Liver (tissue), 9 donors: ENCODE results near the gene GOLT1B. TPM values are rescaled to one million over a fixed set of nuclear protein-coding genes. Genes with fewer than 3 reads are reported as not detected.

Source experiments
- DNase-seq: peaks from one replicate; pipeline ENCODE4 v3.0.0-alpha.2; 2017; ENCODE audit warnings: low spot score
- H3K27ac ChIP-seq, 2 donors: one replicate each; pipeline ENCODE4 v1.7.0; 2013; ENCODE audit warnings: inconsistent platforms in 2 of 2, low read length in 2 of 2, control low read depth in 1 of 2, low read depth in 1 of 2, mild to moderate bottlenecking in 1 of 2
- H3K27me3 ChIP-seq, 4 donors: one replicate each; pipeline versions ENCODE4 v1.6.1 to v1.7.0; 2013; ENCODE audit warnings: low read length in 3 of 4, inconsistent platforms in 1 of 4, mild to moderate bottlenecking in 1 of 4, moderate library complexity in 1 of 4; ENCODE audit not compliant: control insufficient read depth in 4 of 4, insufficient read depth in 4 of 4
- H3K36me3 ChIP-seq, 4 donors: one replicate each; pipeline versions ENCODE4 v1.6.1 to v1.7.0; 2013; ENCODE audit warnings: low read length in 3 of 4, mild to moderate bottlenecking in 3 of 4, low read depth in 1 of 4, moderate library complexity in 1 of 4; ENCODE audit not compliant: control insufficient read depth in 4 of 4, insufficient read depth in 3 of 4
- H3K4me1 ChIP-seq, 4 donors: one replicate each; pipeline versions ENCODE4 v1.6.1 to v1.7.0; 2013; ENCODE audit warnings: low read length in 3 of 4, mild to moderate bottlenecking in 3 of 4, moderate library complexity in 1 of 4; ENCODE audit not compliant: control insufficient read depth in 4 of 4, insufficient read depth in 4 of 4
- H3K4me3 ChIP-seq, 3 donors: one replicate each; pipeline versions ENCODE4 v1.6.1 to v1.7.0; 2013; ENCODE audit warnings: low read length in 3 of 3, control low read depth in 1 of 3, low read depth in 1 of 3, mild to moderate bottlenecking in 1 of 3
- H3K9ac ChIP-seq, 2 donors: one replicate each; pipeline ENCODE4 v1.7.0; 2013; ENCODE audit warnings: low read length in 2 of 2, mild to moderate bottlenecking in 2 of 2, moderate library complexity in 2 of 2, control low read depth in 1 of 2, low read depth in 1 of 2
- H3K9me3 ChIP-seq, 4 donors: one replicate each; pipeline versions ENCODE4 v1.6.1 to v1.7.0; 2013; ENCODE audit warnings: low read length in 3 of 4; ENCODE audit not compliant: control insufficient read depth in 4 of 4
- EGR1 ChIP-seq, 2 donors: IDR thresholded peaks; 2 replicates each; pipeline ENCODE4 v1.6.1; 2016 to 2018; ENCODE audit warnings: antibody characterized with exemption in 2 of 2, low read depth in 2 of 2
- FOXA1 ChIP-seq: IDR thresholded peaks from 2 replicates; pipeline ENCODE4 v1.6.1; 2016; ENCODE audit warnings: antibody characterized with exemption
- GABPA ChIP-seq, 2 donors: IDR thresholded peaks in 1 of 2; conservative IDR thresholded peaks in 1 of 2; 2 replicates each; pipeline ENCODE4 v1.6.1; 2016; ENCODE audit warnings: antibody characterized with exemption in 2 of 2, mild to moderate bottlenecking in 1 of 2, moderate library complexity in 1 of 2
- HNF4G ChIP-seq: IDR thresholded peaks from 2 replicates; pipeline ENCODE4 v1.6.1; 2016; ENCODE audit warnings: antibody characterized with exemption
- NR2F2 ChIP-seq: IDR thresholded peaks from 2 replicates; pipeline ENCODE4 v1.6.1; 2016; ENCODE audit warnings: antibody characterized with exemption
- TAF1 ChIP-seq: conservative IDR thresholded peaks from 2 replicates; pipeline ENCODE4 v1.6.1; 2016; ENCODE audit warnings: antibody characterized with exemption, mild to moderate bottlenecking
- YY1 ChIP-seq: IDR thresholded peaks from 2 replicates; pipeline ENCODE4 v1.6.1; 2016; ENCODE audit warnings: antibody characterized with exemption, mild to moderate bottlenecking
- WGBS: extraction: QIAGEN DNeasy Blood & Tissue Kit; methylation state at CpG from one replicate; pipeline ENCODE4 v1.1.7; 2013; 5-methylcytosine and 5-hydroxymethylcytosine counted together
- polyA plus RNA-seq, 2 donors: library from polyadenylated mRNA; stranded (reverse) in 1 of 2; unstranded in 1 of 2; fragments of 200-250 nt in 1 of 2; fragments of >200 nt in 1 of 2; fragmentation: Nextera tagmentation in 1 of 2; extraction: Ambion mirVana in 1 of 2; gene quantifications; one replicate each; pipeline versions ENCODE4 v1.2.1 to v1.2.3, GENCODE V29; 2013 to 2015
- total RNA-seq, 2 donors: library from RNA; depleted of rRNA; stranded (reverse); fragments of >200 nt; gene quantifications; one replicate each; pipeline ENCODE4 v1.2.3, GENCODE V29; 2014
- donor health status: healthy.
- donor health status: healthy.
- donor health status: healthy.
- donor health status: healthy.
- donor health status: healthy.

Gene GOLT1B
- total and polyA plus RNA-seq, 4 donors, result 11.0 to 36.9 (median 17.3) TPM

- WGBS, result 83% methylated on average over 3 of the region's 3 CpGs
- no peak for TF ChIP-seq HNF4G
- no peak for TF ChIP-seq TAF1
- no peak for TF ChIP-seq YY1
- no peak for TF ChIP-seq EGR1 (IDR thresholded peaks at IDR 0.05; ENCODE audit: low read depth in 2 of 2)
- TF ChIP-seq FOXA1, result no peak
- TF ChIP-seq GABPA (IDR thresholded peaks at IDR 0.05 in 1 of 2, conservative IDR thresholded peaks at IDR 0.05 in 1 of 2), result no peak
- TF ChIP-seq NR2F2, result no peak
- H3K9ac ChIP-seq, result no peak overlapping the region
- H3K27ac ChIP-seq, result peak overlapping the region; percentile 52 to 82
- H3K36me3 ChIP-seq, result peaks cover 1 to 22% (median 9%) of the 10 kb centered on the region in 4 donors
- no peaks in the 10 kb centered on the region for H3K27me3 ChIP-seq
- no peak for DNase-seq
- H3K4me1 ChIP-seq, result peaks cover 4 to 35% (median 25%) of the 10 kb centered on the region in 4 donors
- no peaks in the 10 kb centered on the region for H3K9me3 ChIP-seq
- no peak overlapping the region for H3K4me3 ChIP-seq
These were observed 65.4 kb downstream of the GOLT1B start for GRCh38 chr12:21566907-21567394.

Other genes with a start within 250 kb of the GOLT1B start
- under 1 TPM in 1 of 2 donors, not detected in 1; 0.17 TPM for gene SLCO1A2, start 166.9 kb upstream of the GOLT1B start, total RNA-seq
- gene SLCO1A2, start 166.9 kb upstream of the GOLT1B start, polyA plus RNA-seq, result 1 to 10 TPM in 1 of 2 donors, under 1 TPM in 1; 0.60 to 1.8 TPM
- under 1 TPM in 1 of 2 donors, not detected in 1; 0.08 TPM for gene IAPP, start 128.9 kb upstream of the GOLT1B start, total RNA-seq
- gene IAPP, start 128.9 kb upstream of the GOLT1B start, polyA plus RNA-seq, result under 1 TPM in 1 of 2 donors, not detected in 1; 0.42 TPM
- 10 to 100 TPM in 1 of 2 donors, 1 to 10 TPM in 1; 6.4 to 10.6 TPM for gene PYROXD1, start 64.1 kb upstream of the GOLT1B start, total RNA-seq
- 1 to 10 TPM; 7.1 to 8.4 TPM for gene PYROXD1, start 64.1 kb upstream of the GOLT1B start, polyA plus RNA-seq
- 10 to 100 TPM; 14.1 to 20.1 TPM for gene RECQL, start 154 bp upstream of the GOLT1B start, total RNA-seq
- gene RECQL, start 154 bp upstream of the GOLT1B start, polyA plus RNA-seq, result 10 to 100 TPM in 1 of 2 donors, 1 to 10 TPM in 1; 5.8 to 10.0 TPM
- 1 to 10 TPM in 1 of 2 donors, under 1 TPM in 1; 0.25 to 1.2 TPM for gene SPX, start 24.5 kb downstream of the GOLT1B start, total RNA-seq
- 1 to 10 TPM in 1 of 2 donors, under 1 TPM in 1; 0.30 to 3.7 TPM for gene SPX, start 24.5 kb downstream of the GOLT1B start, polyA plus RNA-seq
- gene GYS2, start 103.1 kb downstream of the GOLT1B start, total RNA-seq, result 10 to 100 TPM; 15.5 to 86.8 TPM
- gene GYS2, start 103.1 kb downstream of the GOLT1B start, polyA plus RNA-seq, result 10 to 100 TPM; 19.8 to 48.5 TPM
- 10 to 100 TPM; 40.6 to 99.7 TPM for gene LDHB, start 156.1 kb downstream of the GOLT1B start, total RNA-seq
- 10 to 100 TPM; 20.9 to 44.0 TPM for gene LDHB, start 156.1 kb downstream of the GOLT1B start, polyA plus RNA-seq